ENCODE measurements around the gene HOXA6. TPM values are rescaled to one million over a fixed set of nuclear protein-coding genes. Genes with fewer than 3 reads are reported as not detected.

Gene HOXA6
- total RNA-seq, 1 donor from 2014 or later, result not detected

DNA sequence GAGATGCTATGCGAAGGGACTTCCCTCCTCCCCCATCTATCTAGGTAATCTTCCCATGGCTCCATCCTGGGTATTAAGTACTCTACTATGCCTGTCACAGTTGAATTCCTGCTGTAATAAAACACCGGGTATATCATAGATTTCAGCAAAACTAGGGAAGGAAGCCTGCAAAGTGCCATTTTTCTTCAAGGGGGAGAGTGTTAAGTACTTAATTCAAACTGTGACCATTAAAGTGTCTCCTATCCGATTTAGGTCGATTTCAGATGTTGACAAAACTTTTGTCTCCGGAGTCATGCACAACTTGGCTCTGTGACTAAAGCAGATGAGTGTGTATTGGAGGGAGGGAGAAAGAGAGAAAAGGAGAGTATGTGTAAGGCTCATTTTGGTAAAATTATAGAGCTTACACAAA, 21.6 kb downstream of the HOXA6 start:
- Histone ChIP-seq H3K36me3 (no peaks in the 10 kb centered on the region), H3K4me2 (no peak overlapping the region), H3K4me1 (no peaks in the 10 kb centered on the region), H3F3A (ENCODE audit: low read depth) (no peaks in the 10 kb centered on the region), H3K4me3 (no peak overlapping the region), H4K20me1 (ENCODE audit: low read depth) (peaks cover 82% of the 10 kb centered on the region), H3K79me2 (ENCODE audit: low read depth) (no peaks in the 10 kb centered on the region), H3K27me3 (peaks cover 100% of the 10 kb centered on the region), H3K9me3 (ENCODE audit: low read depth) (no peaks in the 10 kb centered on the region), H3K27ac (no peak overlapping the region), H3K9ac (no peak overlapping the region), H2AFZ (replicated peaks) (no peak overlapping the region)
- no peak for DNase-seq (ENCODE audit: low spot score)
- Mint-ChIP-seq H3K36me3 (no peaks in the 10 kb centered on the region), H3K27ac (no peak overlapping the region), H3K4me1 (no peaks in the 10 kb centered on the region), H3K9me3 (peaks cover 15% of the 10 kb centered on the region), H3K4me3 (no peak overlapping the region), H3K27me3 (ENCODE audit: insufficient read depth, low read depth) (peaks cover 92% of the 10 kb centered on the region)
- TF ChIP-seq EZH2 (IDR thresholded peaks at IDR 0.05) (no peak), CTCF (IDR thresholded peaks at IDR 0.05) (no peak), EZH2phosphoT487 (IDR thresholded peaks at IDR 0.05) (no peak)

DNA sequence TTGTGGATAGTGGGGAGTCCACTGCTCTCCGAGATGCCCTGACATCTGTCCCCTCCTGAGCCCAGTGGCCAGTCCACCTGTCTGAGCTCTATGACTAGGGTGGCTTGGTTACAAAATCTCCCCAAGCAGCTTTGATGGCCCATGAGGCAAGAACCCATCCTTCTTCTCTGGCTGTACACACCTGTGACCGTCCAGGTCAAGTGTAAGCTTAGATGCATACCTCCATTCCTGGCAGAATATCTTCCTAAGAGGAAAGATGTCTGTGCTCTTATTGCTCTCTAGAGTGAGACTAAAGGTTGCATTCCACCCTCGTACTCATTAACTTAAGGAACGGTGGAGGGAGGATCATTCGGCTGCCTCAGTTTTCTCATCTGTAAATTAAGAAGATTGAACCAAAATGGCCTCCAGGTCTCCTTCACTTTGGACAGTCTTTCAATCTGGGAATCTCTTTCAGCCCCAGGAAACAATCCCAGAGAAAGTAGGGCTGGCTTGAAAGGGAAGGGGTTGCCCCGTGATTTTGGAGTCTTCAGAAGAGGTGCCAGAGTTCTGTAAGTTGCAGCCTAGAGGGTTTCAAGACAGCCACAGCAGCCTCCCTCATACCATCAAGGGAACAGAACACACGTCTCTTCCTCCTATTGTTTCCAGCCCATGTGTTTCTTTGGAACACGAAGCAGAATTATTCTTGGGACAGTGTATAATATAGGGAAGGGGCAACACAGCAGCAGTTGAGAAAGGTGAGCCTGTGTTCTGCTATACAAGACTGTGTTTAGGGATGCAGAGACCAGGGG, 22.5 kb downstream of the HOXA6 start:
- no peaks in the 10 kb centered on the region for H3K36me3 Mint-ChIP-seq

DNA sequence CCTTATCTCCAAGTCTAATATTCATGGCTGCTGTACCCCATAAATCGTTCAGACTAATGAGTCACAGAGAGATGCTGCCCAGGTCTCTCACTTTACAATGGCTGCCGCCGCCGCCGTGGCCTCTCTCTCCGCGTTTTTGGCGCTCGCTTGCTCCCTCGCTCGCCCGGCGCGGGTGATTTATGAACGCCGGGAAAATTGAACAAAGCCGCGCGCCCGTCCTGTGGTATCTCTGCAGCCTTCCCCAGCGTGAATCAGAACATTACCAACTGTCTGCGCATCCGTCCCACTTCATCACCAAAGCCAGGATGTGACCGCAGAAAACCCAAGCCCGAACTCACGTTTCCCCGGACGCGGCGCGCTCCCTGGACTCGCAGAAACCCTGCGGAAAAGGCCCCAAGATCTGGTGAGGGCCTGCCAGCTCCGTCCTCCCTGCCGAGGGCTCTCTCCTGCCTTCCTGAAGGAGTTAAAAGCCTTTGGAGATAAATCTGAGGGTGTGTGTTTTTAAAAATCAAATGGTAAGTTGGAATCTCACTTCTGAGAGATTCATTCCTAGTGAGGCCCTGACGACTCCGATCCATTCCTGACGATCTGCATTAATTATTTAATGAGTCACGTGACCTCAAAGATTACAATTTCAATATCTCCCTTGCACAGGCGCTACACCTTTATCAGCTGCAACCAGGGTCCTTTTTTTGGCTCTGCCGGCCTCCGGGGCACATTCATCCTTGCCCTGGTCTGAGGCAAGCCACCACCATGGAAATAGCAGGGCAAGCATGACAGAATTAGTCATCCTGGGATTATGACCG, 23.3 kb downstream of the HOXA6 start:
- H4K20me1 ChIP-seq (ENCODE audit: low read depth), result peaks cover 91% of the 10 kb centered on the region
- H3K4me2 ChIP-seq, result no peak overlapping the region
- no peak overlapping the region for H3K4me3 Mint-ChIP-seq
- H3K27ac Mint-ChIP-seq, result no peak overlapping the region
- H3K27me3 ChIP-seq, result peaks cover 100% of the 10 kb centered on the region
- no peaks in the 10 kb centered on the region for H3K4me1 ChIP-seq
- H3K36me3 Mint-ChIP-seq, result no peaks in the 10 kb centered on the region
- H3K27ac ChIP-seq, result no peak overlapping the region
- peaks cover 15% of the 10 kb centered on the region for H3K9me3 Mint-ChIP-seq
- TF ChIP-seq EZH2phosphoT487 (IDR thresholded peaks at IDR 0.05), result peak; percentile 97
- TF ChIP-seq EZH2 (IDR thresholded peaks at IDR 0.05), result peak; percentile 96
- no peak for TF ChIP-seq CTCF (IDR thresholded peaks at IDR 0.05)
- no peaks in the 10 kb centered on the region for H3K9me3 ChIP-seq (ENCODE audit: low read depth)
- peaks cover 98% of the 10 kb centered on the region for H3K27me3 Mint-ChIP-seq (ENCODE audit: insufficient read depth, low read depth)
- DNase-seq (ENCODE audit: low spot score), result no peak
- no peaks in the 10 kb centered on the region for H3K79me2 ChIP-seq (ENCODE audit: low read depth)
- H3K36me3 ChIP-seq, result no peaks in the 10 kb centered on the region
- H3K4me3 ChIP-seq, result no peak overlapping the region
- no peaks in the 10 kb centered on the region for H3F3A ChIP-seq (ENCODE audit: low read depth)
- no peak overlapping the region for H3K9ac ChIP-seq
- no peak overlapping the region for H2AFZ ChIP-seq (replicated peaks)
- no peaks in the 10 kb centered on the region for H3K4me1 Mint-ChIP-seq

More for the DNA sequence above, 22.5 kb downstream of the HOXA6 start:
- no peak overlapping the region for H3K4me3 Mint-ChIP-seq
- TF ChIP-seq CTCF (IDR thresholded peaks at IDR 0.05), result no peak
- TF ChIP-seq EZH2 (IDR thresholded peaks at IDR 0.05), result no peak
- no peak for TF ChIP-seq EZH2phosphoT487 (IDR thresholded peaks at IDR 0.05)
- Histone ChIP-seq H3K9me3 (ENCODE audit: low read depth) (no peaks in the 10 kb centered on the region), H3K4me3 (no peak overlapping the region), H3K27me3 (peaks cover 100% of the 10 kb centered on the region), H4K20me1 (ENCODE audit: low read depth) (peaks cover 90% of the 10 kb centered on the region), H3K27ac (no peak overlapping the region), H3K4me1 (no peaks in the 10 kb centered on the region), H3K9ac (no peak overlapping the region), H3K4me2 (no peak overlapping the region), H3K79me2 (ENCODE audit: low read depth) (no peaks in the 10 kb centered on the region), H2AFZ (replicated peaks) (no peak overlapping the region), H3F3A (ENCODE audit: low read depth) (no peaks in the 10 kb centered on the region), H3K36me3 (no peaks in the 10 kb centered on the region)
- peaks cover 97% of the 10 kb centered on the region for H3K27me3 Mint-ChIP-seq (ENCODE audit: insufficient read depth, low read depth)
- no peak overlapping the region for H3K27ac Mint-ChIP-seq
- peaks cover 15% of the 10 kb centered on the region for H3K9me3 Mint-ChIP-seq
- H3K4me1 Mint-ChIP-seq, result no peaks in the 10 kb centered on the region
- DNase-seq (ENCODE audit: low spot score), result no peak

Data from neural progenitor cell (in vitro differentiated cells).